Right forelimb (tissue), 1 donor: Measurements from ENCODE around the gene BANF2.
A peak's percentile ranks its signal among the peaks of the same experiment; 100 is the strongest.
"Not testable (repeated sequence)": the region's sequence is repeated elsewhere in the genome, so short reads cannot be mapped to it uniquely, and the experiment has no call there.

Experiments used
- DNase-seq: peaks from one replicate; pipeline ENCODE4 v3.0.0-alpha.2; 2018

BANF2 gene

GRCh38 chr20:17683218-17684076 lies 16.3 kb upstream of the BANF2 start:
- DNase-seq = no peak

- DNase-seq = no peak
These were observed 15.5 kb upstream of the BANF2 start for GRCh38 chr20:17684077-17684888.

GRCh38 chr20:17685168-17685567 lies 14.6 kb upstream of the BANF2 start:
- DNase-seq = no peak

- DNase-seq = no peak
These were observed 12.0 kb upstream of the BANF2 start for GRCh38 chr20:17687800-17688199.

- no peak for DNase-seq
These were observed 10.8 kb upstream of the BANF2 start for GRCh38 chr20:17688965-17689364.

GRCh38 chr20:17690144-17690543 lies 9.6 kb upstream of the BANF2 start:
- no peak for DNase-seq

- DNase-seq = no peak
These were observed 8.0 kb upstream of the BANF2 start for GRCh38 chr20:17691758-17692157.

GRCh38 chr20:17693444-17694001 lies 6.2 kb upstream of the BANF2 start:
- DNase-seq = peak; percentile 55

GRCh38 chr20:17694767-17695166 lies 5.0 kb upstream of the BANF2 start:
- DNase-seq = no peak

- no peak for DNase-seq
These were observed 3.5 kb upstream of the BANF2 start for GRCh38 chr20:17696287-17696686.

- no peak for DNase-seq
These were observed 2.6 kb upstream of the BANF2 start for GRCh38 chr20:17697171-17697570.

- DNase-seq = no peak
These were observed 1.4 kb upstream of the BANF2 start for GRCh38 chr20:17698384-17698783.

GRCh38 chr20:17700637-17701036 lies 871 bp downstream of the BANF2 start:
- no peak for DNase-seq

GRCh38 chr20:17701826-17702225 lies 2.1 kb downstream of the BANF2 start:
- DNase-seq = no peak

- no peak for DNase-seq
These were observed 5.0 kb downstream of the BANF2 start for GRCh38 chr20:17704589-17705317.

GRCh38 chr20:17705916-17706315 lies 6.2 kb downstream of the BANF2 start:
- no peak for DNase-seq

GRCh38 chr20:17706632-17707031 lies 6.9 kb downstream of the BANF2 start:
- no peak for DNase-seq

GRCh38 chr20:17707951-17708350 lies 8.2 kb downstream of the BANF2 start:
- not testable (repeated sequence) for DNase-seq

GRCh38 chr20:17708675-17709360 lies 9.1 kb downstream of the BANF2 start:
- DNase-seq = no peak

GRCh38 chr20:17709361-17710293 lies 9.9 kb downstream of the BANF2 start:
- no peak for DNase-seq
